ENCODE results near the gene DAZAP1. TPM values are rescaled to one million over a fixed set of nuclear protein-coding genes. Genes with fewer than 3 reads are reported as not detected.

The DAZAP1 gene
- total RNA-seq, 4 donors from 2014 or later: 34.4 to 77.3 (median 67.7) TPM

GRCh38 chr19:1362387-1363257 is 44.8 kb upstream of the DAZAP1 start:
- intact Hi-C loops (cut with DNase I): no loop called here
- H3K4me3 ChIP-seq (replicated peaks in 1 of 3): no peak overlapping the region
- H3K27ac ChIP-seq: no peak overlapping the region
- peaks cover 18 to 41% of the 10 kb centered on the region in 2 donors for H3K36me3 ChIP-seq
- WGBS, 2 donors: 88 to 89% methylated on average over 42 of the region's 42 CpGs
- TF ChIP-seq CTCF (IDR thresholded peaks at IDR 0.05) (no peak), POLR2A (IDR thresholded peaks at IDR 0.05) (no peak)
- DNase-seq: no peak
- H3K9me3 ChIP-seq: no peaks in the 10 kb centered on the region
- H3K27me3 ChIP-seq: no peaks in the 10 kb centered on the region
- peaks cover 0 to 13% of the 10 kb centered on the region in 2 donors for H3K4me1 ChIP-seq

- Histone ChIP-seq H3K36me3 (peaks cover 22 to 39% of the 10 kb centered on the region in 2 donors), H3K27ac (no peak overlapping the region), H3K9me3 (no peaks in the 10 kb centered on the region), H3K27me3 (no peaks in the 10 kb centered on the region), H3K4me3 (replicated peaks in 1 of 3) (no peak overlapping the region), H3K4me1 (peaks cover 0 to 13% of the 10 kb centered on the region in 2 donors)
- TF ChIP-seq CTCF (IDR thresholded peaks at IDR 0.05) (no peak), POLR2A (IDR thresholded peaks at IDR 0.05) (no peak)
- 77 to 82% methylated on average over 9 to 10 of the region's 10 CpGs for WGBS, 2 donors
- no peak for DNase-seq
- intact Hi-C loops (cut with DNase I): no loop called here
Measured at GRCh38 chr19:1363599-1363998, 43.8 kb upstream of the DAZAP1 start.

GRCh38 chr19:1364070-1364704 is 43.2 kb upstream of the DAZAP1 start:
- H3K9me3 ChIP-seq: no peaks in the 10 kb centered on the region
- intact Hi-C loops (cut with DNase I): no loop called here
- H3K36me3 ChIP-seq: peaks cover 17 to 37% of the 10 kb centered on the region in 2 donors
- no peak for DNase-seq
- TF ChIP-seq POLR2A (IDR thresholded peaks at IDR 0.05): no peak
- TF ChIP-seq CTCF (IDR thresholded peaks at IDR 0.05): no peak
- 83 to 85% methylated on average over 15 of the region's 15 CpGs for WGBS, 2 donors
- no peaks in the 10 kb centered on the region for H3K27me3 ChIP-seq
- peaks cover 0 to 13% of the 10 kb centered on the region in 2 donors for H3K4me1 ChIP-seq
- H3K4me3 ChIP-seq (replicated peaks in 1 of 3): no peak overlapping the region
- no peak overlapping the region for H3K27ac ChIP-seq

- intact Hi-C loops (cut with DNase I): no loop called here
- H3K36me3 ChIP-seq: peaks cover 25 to 37% of the 10 kb centered on the region in 2 donors
- no peaks in the 10 kb centered on the region for H3K9me3 ChIP-seq
- H3K4me1 ChIP-seq: peaks cover 0 to 10% of the 10 kb centered on the region in 2 donors
- no peak for TF ChIP-seq CTCF (IDR thresholded peaks at IDR 0.05)
- no peak for TF ChIP-seq POLR2A (IDR thresholded peaks at IDR 0.05)
- H3K27ac ChIP-seq: no peak overlapping the region
- H3K27me3 ChIP-seq: no peaks in the 10 kb centered on the region
- H3K4me3 ChIP-seq (replicated peaks in 1 of 3): no peak overlapping the region
- WGBS, 2 donors: 91 to 92% methylated on average over 37 of the region's 37 CpGs
- no peak for DNase-seq
Measured at GRCh38 chr19:1365319-1366269, 41.8 kb upstream of the DAZAP1 start.
